HL-60/S4 treated with phorbol 12-myristate 13-acetate at 8.2 ng/mL for 4 days and 3 days (cell line): ENCODE data around the gene ARHGAP26.

Source experiments
- in situ Hi-C: fragments of 300-500 bp; cut with MboI; formaldehyde crosslinking; loops from 2 replicates; pipeline ENCODE4 v1.15.0; 2022; ENCODE audit warnings: low sequenced_read_pairs

Gene ARHGAP26

GRCh38 chr5:142748568-142749249, 21.5 kb upstream of the ARHGAP26 start:
- in situ Hi-C loops, result no loop called here

GRCh38 chr5:142749321-142749720, 20.9 kb upstream of the ARHGAP26 start:
- in situ Hi-C loops, result no loop called here

- in situ Hi-C loops, result no loop called here
These were observed 17.0 kb upstream of the ARHGAP26 start for GRCh38 chr5:142753116-142753631.

GRCh38 chr5:142754031-142754430, 16.1 kb upstream of the ARHGAP26 start:
- in situ Hi-C loops, result no loop called here

DNA sequence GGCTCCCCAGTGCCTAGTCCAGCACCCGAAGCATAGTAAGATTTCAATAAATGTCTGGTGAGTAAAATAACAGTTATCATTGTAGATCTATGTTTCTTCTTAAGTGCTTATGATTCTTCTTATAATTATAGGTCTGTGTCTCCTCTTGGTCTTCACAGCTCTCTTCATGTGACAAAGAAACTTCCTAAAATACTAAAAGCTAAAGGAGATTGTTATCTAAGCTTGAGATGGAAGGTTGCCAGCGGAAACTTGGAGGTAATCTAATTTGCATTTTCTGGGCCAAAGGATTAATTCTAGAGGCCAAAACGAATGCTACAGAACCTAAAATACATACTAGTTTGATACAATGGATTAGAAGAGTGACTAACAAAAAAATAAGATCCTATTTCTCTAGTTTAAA, 13.6 kb upstream of the ARHGAP26 start:
- in situ Hi-C loops, result no loop called here

DNA sequence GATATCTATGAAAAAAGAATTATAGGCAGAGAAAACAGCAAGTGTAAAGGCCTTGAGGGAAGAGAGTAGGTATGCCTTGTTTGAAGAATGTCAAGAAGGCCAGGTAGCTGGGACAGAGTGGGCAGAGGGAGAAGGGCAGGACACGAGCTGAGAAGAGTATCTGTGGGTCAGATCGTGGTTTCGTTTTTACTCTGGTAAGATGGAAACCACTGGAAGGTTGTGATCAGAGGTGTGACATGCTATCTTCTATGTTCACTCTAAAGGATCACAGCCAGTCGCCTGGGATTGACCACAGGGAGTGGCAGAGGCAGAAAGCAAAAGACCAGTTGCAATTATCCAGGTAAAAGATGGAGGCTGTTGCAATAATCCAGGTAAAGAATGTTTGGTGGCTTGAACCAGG, 12.6 kb upstream of the ARHGAP26 start:
- in situ Hi-C loops, result no loop called here

GRCh38 chr5:142758062-142758795, 11.9 kb upstream of the ARHGAP26 start:
- in situ Hi-C loops, result no loop called here

DNA sequence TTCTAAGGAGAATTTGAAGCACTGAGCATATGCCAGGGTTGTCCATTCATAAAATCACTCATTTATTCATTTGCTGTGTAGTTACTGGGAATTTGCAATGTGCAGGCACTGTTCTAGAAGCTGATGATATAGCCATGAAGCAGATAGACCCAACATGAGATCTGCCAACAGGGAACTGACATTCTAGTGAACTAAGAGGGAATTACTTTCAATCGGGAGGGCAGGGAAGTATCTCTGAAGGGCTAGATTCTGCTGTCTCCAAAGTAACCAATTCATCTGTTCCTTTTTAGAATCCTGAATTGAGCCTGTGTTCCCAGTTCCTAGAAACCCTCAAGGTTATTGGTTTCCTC, 11.4 kb upstream of the ARHGAP26 start:
- in situ Hi-C loops, result no loop called here

GRCh38 chr5:142763701-142764100, 6.5 kb upstream of the ARHGAP26 start:
- in situ Hi-C loops, result no loop called here

DNA sequence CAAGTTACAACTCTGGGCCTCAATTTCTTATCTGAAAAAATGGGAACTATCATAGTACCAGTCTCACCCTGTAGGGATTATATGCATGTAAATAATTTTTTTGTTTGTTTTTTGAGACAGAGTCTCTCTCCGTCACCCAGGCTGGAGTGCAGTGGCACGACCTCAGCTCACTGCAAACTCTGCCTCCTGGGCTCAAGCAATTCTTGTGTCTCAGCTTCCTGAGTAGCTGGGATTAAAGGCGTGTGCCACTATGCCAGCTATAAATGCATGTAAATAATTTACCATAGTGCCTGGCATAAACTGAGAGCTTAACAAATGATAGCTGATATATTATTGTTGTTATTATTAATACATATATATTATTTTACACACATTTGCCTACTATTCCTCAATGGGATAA, 3.0 kb upstream of the ARHGAP26 start:
- in situ Hi-C loops, result no loop called here

GRCh38 chr5:142767911-142768310, 2.3 kb upstream of the ARHGAP26 start:
- in situ Hi-C loops, result no loop called here

DNA sequence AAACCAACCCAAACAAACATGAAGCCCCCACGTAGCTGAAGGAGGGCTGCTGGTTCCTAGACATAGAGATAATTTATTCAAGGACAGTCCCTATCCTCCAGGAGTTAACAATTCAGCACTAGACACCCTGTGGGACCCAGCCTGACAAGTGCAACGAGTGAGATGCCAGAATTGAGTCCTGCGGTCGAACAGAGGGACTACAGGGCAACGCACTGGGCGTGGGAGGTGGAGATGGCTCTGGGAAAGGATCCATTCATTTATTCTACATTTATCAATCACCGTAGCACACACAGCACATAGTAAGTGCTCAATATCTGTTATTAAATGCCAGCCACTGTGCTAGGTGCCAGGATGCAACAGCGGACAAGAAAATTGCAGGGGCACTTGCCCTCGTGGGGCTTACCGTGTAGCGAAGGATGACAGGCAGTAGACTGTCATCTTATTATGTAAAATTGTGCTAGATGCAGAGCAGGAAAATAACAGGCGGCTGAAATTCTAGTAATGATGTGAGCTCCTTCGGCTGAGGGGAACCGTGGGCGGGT, 855 bp upstream of the ARHGAP26 start:
- in situ Hi-C loops, result no loop called here

DNA sequence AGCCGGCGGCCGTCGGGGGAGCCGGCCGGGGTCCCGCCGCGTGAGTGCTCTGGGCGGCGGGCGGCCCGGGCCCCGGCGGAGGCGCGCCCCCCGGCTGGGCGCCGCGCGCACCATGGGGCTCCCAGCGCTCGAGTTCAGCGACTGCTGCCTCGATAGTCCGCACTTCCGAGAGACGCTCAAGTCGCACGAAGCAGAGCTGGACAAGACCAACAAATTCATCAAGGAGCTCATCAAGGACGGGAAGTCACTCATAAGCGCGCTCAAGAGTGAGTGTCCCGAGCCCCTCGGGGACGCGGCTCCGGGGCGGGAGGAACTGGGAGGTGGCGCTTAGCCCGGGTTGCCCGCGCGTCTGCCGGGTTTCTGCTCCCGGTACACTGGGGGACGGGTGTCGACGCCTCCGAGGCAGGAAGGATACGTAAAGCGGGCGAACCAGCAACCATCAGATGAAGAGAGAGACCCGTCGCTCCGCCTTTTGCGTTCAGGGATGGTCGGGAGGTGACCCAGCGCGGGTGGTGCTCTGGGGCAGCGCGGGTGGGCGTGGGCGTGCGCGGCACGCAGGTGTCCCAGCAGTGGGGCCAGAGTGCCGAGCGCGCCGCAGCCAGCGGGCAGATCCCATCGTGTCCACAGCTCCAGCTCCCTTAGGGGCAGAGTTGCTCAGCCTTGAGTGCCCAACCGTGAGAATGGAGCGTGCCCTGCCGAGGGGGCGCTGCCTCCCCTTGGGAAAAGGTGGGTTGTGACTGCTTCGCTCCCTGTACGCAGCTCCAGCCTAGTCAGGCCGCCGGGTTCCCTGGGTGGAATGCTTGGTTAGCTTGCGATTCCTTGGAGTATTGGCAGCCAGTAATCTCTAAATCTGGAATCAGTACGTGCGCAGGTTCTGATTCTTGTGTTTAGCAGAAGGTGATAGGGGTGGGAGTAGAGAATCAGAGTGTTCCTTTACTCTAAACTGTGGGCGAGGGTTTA, 753 bp downstream of the ARHGAP26 start:
- in situ Hi-C loops, result no loop called here

- in situ Hi-C loops, result no loop called here
These were observed 1.5 kb downstream of the ARHGAP26 start for GRCh38 chr5:142771666-142772065.

DNA sequence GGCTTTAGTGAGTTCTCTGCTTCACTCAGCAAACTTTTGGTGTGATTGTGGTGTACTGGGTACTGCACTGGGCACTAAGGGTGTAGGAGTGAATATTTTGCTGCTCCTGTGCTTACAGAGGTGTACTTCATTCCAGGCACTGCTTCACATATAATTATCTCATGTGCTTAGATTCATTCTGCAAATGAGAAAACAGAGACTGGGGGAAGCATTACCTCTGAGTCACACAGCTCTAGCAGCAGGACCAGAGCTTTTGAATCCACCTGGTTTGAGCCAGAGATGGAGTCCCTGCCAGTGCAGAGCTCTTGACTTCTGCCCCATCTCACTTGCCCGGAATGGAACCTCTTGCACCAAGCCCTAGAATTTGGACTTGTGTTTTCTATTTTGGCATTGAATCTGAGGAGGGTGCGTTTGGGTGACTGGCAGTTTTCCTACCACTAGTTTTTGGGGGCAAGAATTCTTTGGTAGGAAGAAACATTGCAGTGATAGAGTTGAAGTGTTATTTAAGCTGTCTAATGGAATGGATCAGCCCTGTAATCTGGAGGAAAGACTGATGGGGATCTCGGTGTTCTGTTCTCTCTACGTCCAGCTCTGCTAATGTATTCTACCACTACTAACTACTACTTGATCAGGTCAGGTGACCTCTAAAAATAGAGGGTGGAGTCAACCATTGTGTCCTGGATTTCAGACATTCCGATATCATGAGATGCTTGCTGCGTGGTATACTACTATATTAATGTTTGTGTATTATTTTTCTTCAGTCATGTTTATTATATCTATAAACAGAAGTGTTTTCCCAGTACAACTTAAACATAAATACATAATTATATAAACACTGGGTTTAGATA, 2.5 kb downstream of the ARHGAP26 start:
- in situ Hi-C loops, result no loop called here

GRCh38 chr5:142777099-142777498, 6.9 kb downstream of the ARHGAP26 start:
- in situ Hi-C loops, result no loop called here

GRCh38 chr5:142777850-142778249, 7.7 kb downstream of the ARHGAP26 start:
- in situ Hi-C loops, result no loop called here

DNA sequence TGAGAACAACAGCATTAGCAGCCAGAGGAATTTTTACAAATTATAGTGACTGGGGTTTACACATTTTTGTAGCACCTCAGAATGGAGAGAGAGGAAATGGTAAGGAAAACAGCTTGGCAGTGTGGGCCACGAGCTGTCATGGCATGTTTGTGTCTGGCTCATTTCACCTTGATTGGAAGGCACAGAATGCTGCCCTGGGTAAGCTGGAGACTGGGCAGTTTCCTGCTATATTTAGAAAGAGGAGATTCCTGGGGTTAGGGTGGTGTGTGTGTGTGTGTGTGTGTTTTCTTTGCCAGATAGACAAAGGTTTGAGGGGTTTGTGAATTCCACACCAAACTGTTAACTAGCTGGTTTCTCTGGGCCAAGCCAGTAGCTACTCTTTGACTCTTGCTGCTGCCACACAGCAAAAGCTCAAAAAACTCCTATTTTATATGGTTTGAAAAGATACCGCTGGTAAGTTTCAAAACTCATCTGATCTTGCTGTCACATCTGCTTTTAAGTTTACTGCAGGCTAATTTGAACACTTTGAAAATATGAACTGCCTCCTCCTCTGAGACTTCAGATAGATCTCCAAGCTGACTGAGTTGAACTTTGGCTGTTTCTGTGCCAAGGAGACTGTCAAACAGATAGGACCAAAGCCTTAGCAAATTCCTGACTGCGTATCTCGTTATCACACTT, 9.1 kb downstream of the ARHGAP26 start:
- in situ Hi-C loops, result no loop called here

DNA sequence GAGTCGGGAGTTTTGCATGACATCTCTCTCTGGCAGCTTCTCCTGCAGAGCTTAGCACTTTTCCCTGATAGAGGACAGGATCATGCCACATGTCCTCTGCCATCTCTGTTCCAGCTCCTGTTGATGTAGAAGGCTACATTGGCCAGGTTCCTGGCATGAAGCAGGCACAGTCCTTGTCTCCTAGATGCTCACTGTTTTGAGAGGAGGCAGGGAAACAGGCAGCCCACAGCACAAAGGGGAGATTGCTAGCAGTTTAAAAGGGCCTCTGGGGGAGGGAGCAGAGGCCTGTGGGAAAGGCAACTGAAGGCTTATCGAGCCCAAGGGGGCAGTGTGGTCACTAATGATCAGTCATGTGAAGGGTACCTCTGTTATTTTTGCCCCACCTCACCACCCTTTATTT, 10.7 kb downstream of the ARHGAP26 start:
- in situ Hi-C loops, result no loop called here
